Spleen (tissue), 7 donors: ENCODE data around the gene CENPH.
"Not testable (repeated sequence)": the region's sequence is repeated elsewhere in the genome, so short reads cannot be mapped to it uniquely, and the experiment has no call there.

Experiments used
- POLR2A ChIP-seq, 3 donors: fragments of 450-650 bp; IDR thresholded peaks; one replicate each; pipeline ENCODE4 v1.5.1; 2017; ENCODE audit warnings: antibody characterized with exemption in 3 of 3, mild to moderate bottlenecking in 1 of 3
- TF ChIP-seq, protein P1 (sequence below), 11 experiments: fragments of 200-600 bp in 7 of 11; fragments of 450-650 bp in 4 of 11; sonication (generic) in 4 of 11; IDR thresholded peaks in 8 of 11; conservative IDR thresholded peaks in 3 of 11; 1 replicate in 7 of 11; 2 replicates in 4 of 11; pipeline versions ENCODE4 v1.4.0 to v1.8.0; 2016 to 2021; ENCODE audit warnings: antibody characterized with exemption in 11 of 11, inconsistent platforms in 4 of 11, mild to moderate bottlenecking in 1 of 11
- donor health status: DM: no; HTN: no; CAD: no; lungs with moderate emphysema.
- donor health status: DM: no; HTN: no; CAD: no.
- donor health status: DM: no; HTN: no; CAD: no.

GRCh38 chr5:69220371-69220770 lies 31.0 kb downstream of the CENPH start:
- TF ChIP-seq, protein P1, sequence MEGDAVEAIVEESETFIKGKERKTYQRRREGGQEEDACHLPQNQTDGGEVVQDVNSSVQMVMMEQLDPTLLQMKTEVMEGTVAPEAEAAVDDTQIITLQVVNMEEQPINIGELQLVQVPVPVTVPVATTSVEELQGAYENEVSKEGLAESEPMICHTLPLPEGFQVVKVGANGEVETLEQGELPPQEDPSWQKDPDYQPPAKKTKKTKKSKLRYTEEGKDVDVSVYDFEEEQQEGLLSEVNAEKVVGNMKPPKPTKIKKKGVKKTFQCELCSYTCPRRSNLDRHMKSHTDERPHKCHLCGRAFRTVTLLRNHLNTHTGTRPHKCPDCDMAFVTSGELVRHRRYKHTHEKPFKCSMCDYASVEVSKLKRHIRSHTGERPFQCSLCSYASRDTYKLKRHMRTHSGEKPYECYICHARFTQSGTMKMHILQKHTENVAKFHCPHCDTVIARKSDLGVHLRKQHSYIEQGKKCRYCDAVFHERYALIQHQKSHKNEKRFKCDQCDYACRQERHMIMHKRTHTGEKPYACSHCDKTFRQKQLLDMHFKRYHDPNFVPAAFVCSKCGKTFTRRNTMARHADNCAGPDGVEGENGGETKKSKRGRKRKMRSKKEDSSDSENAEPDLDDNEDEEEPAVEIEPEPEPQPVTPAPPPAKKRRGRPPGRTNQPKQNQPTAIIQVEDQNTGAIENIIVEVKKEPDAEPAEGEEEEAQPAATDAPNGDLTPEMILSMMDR (IDR thresholded peaks at IDR 0.05 in 8 of 11, conservative IDR thresholded peaks at IDR 0.05 in 3 of 11), result not testable (repeated sequence)
- not testable (repeated sequence) for TF ChIP-seq POLR2A (IDR thresholded peaks at IDR 0.05)
